H9 (cell line): ENCODE measurements around the gene SDHA. TPM values are rescaled to one million over a fixed set of nuclear protein-coding genes. Genes with fewer than 3 reads are reported as not detected.
A peak's percentile ranks its signal among the peaks of the same experiment; 100 is the strongest.

Source experiments
- DNase-seq: peaks from one replicate; pipeline ENCODE4 v3.0.0-alpha.2; 2017
- H2AFZ ChIP-seq: one replicate; pipeline ENCODE4 v1.6.1; 2013; ENCODE audit warnings: mild to moderate bottlenecking, low read length, control low read depth, moderate library complexity
- H2AK5ac ChIP-seq: 2 replicates; pipeline ENCODE4 v1.6.1; 2013; ENCODE audit warnings: low read length, control low read depth, mixed read lengths; ENCODE audit not compliant: insufficient read length
- H2BK120ac ChIP-seq: one replicate; pipeline ENCODE4 v1.6.1; 2013; ENCODE audit warnings: low read depth, mild to moderate bottlenecking, low read length, control low read depth, inconsistent platforms; ENCODE audit not compliant: poor library complexity, severe bottlenecking
- H2BK12ac ChIP-seq: 2 replicates; pipeline ENCODE4 v1.6.1; 2013; ENCODE audit warnings: low read length, control low read depth, mixed read lengths, low read depth; ENCODE audit not compliant: insufficient read length
- H2BK15ac ChIP-seq: 2 replicates; pipeline ENCODE4 v1.6.1; 2013; ENCODE audit warnings: low read depth, low read length, control low read depth
- H2BK20ac ChIP-seq: one replicate; pipeline ENCODE4 v1.6.1; 2013; ENCODE audit warnings: low read depth, mild to moderate bottlenecking, low read length, control low read depth, inconsistent platforms; ENCODE audit not compliant: poor library complexity, severe bottlenecking
- H2BK5ac ChIP-seq: 2 replicates; pipeline ENCODE4 v1.6.1; 2013; ENCODE audit warnings: low read length, control low read depth, mixed read lengths; ENCODE audit not compliant: insufficient read length
- H3K14ac ChIP-seq: 2 replicates; pipeline ENCODE4 v1.6.1; 2013; ENCODE audit warnings: low read length, control low read depth; ENCODE audit not compliant: insufficient read depth
- H3K18ac ChIP-seq: 2 replicates; pipeline ENCODE4 v1.6.1; 2013; ENCODE audit warnings: low read depth, mild to moderate bottlenecking, mixed read lengths, low read length, control low read depth; ENCODE audit not compliant: insufficient read length
- H3K23ac ChIP-seq: 2 replicates; pipeline ENCODE4 v1.6.1; 2013; ENCODE audit warnings: low read length, control low read depth, mixed read lengths, low read depth; ENCODE audit not compliant: insufficient read length
- H3K23me2 ChIP-seq: 2 replicates; pipeline ENCODE4 v1.6.1; 2013; ENCODE audit warnings: low read depth, mild to moderate bottlenecking, mixed read lengths, low read length, control low read depth; ENCODE audit not compliant: insufficient read length, poor library complexity, severe bottlenecking
- H3K27ac ChIP-seq: 2 replicates; pipeline ENCODE4 v1.5.1; 2013; ENCODE audit warnings: low read length, control low read depth, mixed read lengths, low read depth; ENCODE audit not compliant: insufficient read length
- H3K27me3 ChIP-seq: 2 replicates; pipeline ENCODE4 v1.6.1; 2013; ENCODE audit warnings: low read length, control low read depth, inconsistent platforms; ENCODE audit not compliant: insufficient read depth
- H3K4ac ChIP-seq: 2 replicates; pipeline ENCODE4 v1.6.1; 2013; ENCODE audit warnings: low read depth, mild to moderate bottlenecking, control low read depth, inconsistent platforms, low read length, moderate library complexity
- H3K4me1 ChIP-seq: 2 replicates; pipeline ENCODE4 v1.6.1; 2013; ENCODE audit warnings: low read length, control low read depth, inconsistent platforms; ENCODE audit not compliant: insufficient read depth
- H3K4me2 ChIP-seq: 2 replicates; pipeline ENCODE4 v1.6.1; 2013; ENCODE audit warnings: low read length, control low read depth, mixed read lengths; ENCODE audit not compliant: insufficient read length, insufficient read depth
- H3K56ac ChIP-seq: 2 replicates; pipeline ENCODE4 v1.6.1; 2013; ENCODE audit warnings: low read depth, mild to moderate bottlenecking, mixed read lengths, low read length, control low read depth; ENCODE audit not compliant: insufficient read length
- H3K79me1 ChIP-seq: 2 replicates; pipeline ENCODE4 v1.6.1; 2013; ENCODE audit warnings: low read depth, mild to moderate bottlenecking, moderate library complexity, low read length, control low read depth, inconsistent platforms; ENCODE audit not compliant: insufficient read depth, poor library complexity, severe bottlenecking
- H3K79me2 ChIP-seq: 2 replicates; pipeline ENCODE4 v1.6.1; 2013; ENCODE audit warnings: low read length, control low read depth, inconsistent platforms; ENCODE audit not compliant: insufficient read depth
- H3K9ac ChIP-seq: 2 replicates; pipeline ENCODE4 v1.6.1; 2013; ENCODE audit warnings: low read length, control low read depth, mixed read lengths; ENCODE audit not compliant: insufficient read length; ENCODE audit errors: extremely low read depth
- H3K9me3 ChIP-seq: one replicate; pipeline ENCODE4 v1.6.1; 2013; ENCODE audit warnings: low read depth, low read length, inconsistent platforms; ENCODE audit not compliant: control insufficient read depth
- H3T11ph ChIP-seq: one replicate; pipeline ENCODE4 v1.6.1; 2013; ENCODE audit warnings: mild to moderate bottlenecking, low read length, control low read depth, inconsistent platforms
- H4K20me1 ChIP-seq: one replicate; pipeline ENCODE4 v1.6.1; 2013; ENCODE audit not compliant: control insufficient read depth, insufficient read length, insufficient read depth
- H4K5ac ChIP-seq: 2 replicates; pipeline ENCODE4 v1.6.1; 2013; ENCODE audit warnings: low read depth, mild to moderate bottlenecking, mixed read lengths, low read length, control low read depth; ENCODE audit not compliant: insufficient read length
- H4K8ac ChIP-seq: replicated peaks from 2 replicates; pipeline ENCODE4 v1.6.1; 2013; ENCODE audit warnings: low read length, control low read depth, mixed read lengths, low read depth; ENCODE audit not compliant: insufficient read length
- H4K91ac ChIP-seq: 2 replicates; pipeline ENCODE4 v1.6.1; 2013; ENCODE audit warnings: low read depth, mild to moderate bottlenecking, moderate library complexity, mixed read lengths, low read length, control low read depth; ENCODE audit not compliant: insufficient read length
- H3K27ac Mint-ChIP-seq, 3 experiments: 2 replicates in 2 of 3; 3 replicates in 1 of 3; pipeline ENCODE4 v1.8.0; 2020 to 2021; ENCODE audit warnings: mixed read lengths in 3 of 3, mild to moderate bottlenecking in 1 of 3, moderate library complexity in 1 of 3
- H3K27me3 Mint-ChIP-seq: 2 replicates; pipeline ENCODE4 v1.8.0; 2021; ENCODE audit warnings: low read depth, mild to moderate bottlenecking, moderate library complexity, mixed read lengths
- H3K36me3 Mint-ChIP-seq, 3 experiments: 2 replicates in 2 of 3; 3 replicates in 1 of 3; pipeline ENCODE4 v1.8.0; 2020 to 2021; ENCODE audit warnings: low read depth in 3 of 3, mixed read lengths in 3 of 3; ENCODE audit not compliant: insufficient read depth in 1 of 3
- H3K4me1 Mint-ChIP-seq, 2 experiments: 2 replicates each; pipeline ENCODE4 v1.8.0; 2020; ENCODE audit warnings: mixed read lengths in 2 of 2
- H3K4me3 Mint-ChIP-seq, 2 experiments: 2 replicates in 1 of 2; 3 replicates in 1 of 2; pipeline ENCODE4 v1.8.0; 2020 to 2021; ENCODE audit warnings: mild to moderate bottlenecking in 2 of 2, mixed read lengths in 2 of 2, moderate library complexity in 1 of 2
- H3K9me3 Mint-ChIP-seq, 2 experiments: 2 replicates in 1 of 2; 3 replicates in 1 of 2; pipeline ENCODE4 v1.8.0; 2020; ENCODE audit warnings: mild to moderate bottlenecking in 2 of 2, mixed read lengths in 2 of 2, moderate library complexity in 1 of 2
- CTCF ChIP-seq: fragments of 200-600 bp; sonication (generic); conservative IDR thresholded peaks from 3 replicates; pipeline ENCODE4 v1.8.0; 2021; ENCODE audit warnings: antibody characterized with exemption, mild to moderate bottlenecking
- WGBS: extraction: QIAGEN DNeasy Blood & Tissue Kit; methylation state at CpG from one replicate; pipeline ENCODE4 v1.1.7; 2013; ENCODE audit warnings: missing lambda C conversion rate, low lambda C conversion rate, mixed read lengths; ENCODE audit not compliant: insufficient read length; ENCODE audit errors: extremely low coverage; 5-methylcytosine and 5-hydroxymethylcytosine counted together
- total RNA-seq: library from RNA; stranded (reverse); gene quantifications from 2 replicates; pipeline ENCODE4 v1.2.1, GENCODE V29; 2021

The SDHA gene
- total RNA-seq, 1 experiment from 2014 or later = 84.8 TPM

- Mint-ChIP-seq H3K4me1 (peaks cover 26 to 39% of the 10 kb centered on the region in 2 experiments), H3K27me3 (no peaks in the 10 kb centered on the region), H3K27ac (peak overlapping the region in 2 of 3 experiments; percentile 40 to 74; a peak in 2 of 7 replicates), H3K36me3 (peaks cover 2 to 24% (median 19%) of the 10 kb centered on the region in 3 experiments; a peak in 6 of 7 replicates), H3K9me3 (no peaks in the 10 kb centered on the region), H3K4me3 (no peak overlapping the region)
- Histone ChIP-seq H4K5ac (no peak overlapping the region), H3K27ac (no peak overlapping the region), H3K23me2 (no peaks in the 10 kb centered on the region), H2BK20ac (no peak overlapping the region), H3K23ac (no peak overlapping the region), H3K18ac (no peak overlapping the region), H2AK5ac (no peak overlapping the region), H4K8ac (no peak overlapping the region), H3K4ac (no peak overlapping the region), H2BK12ac (no peak overlapping the region), H2BK120ac (no peak overlapping the region), H3K4me1 (no peaks in the 10 kb centered on the region; the same call in 1 of the 2 replicates), H3K9ac (no peak overlapping the region), H3K79me2 (no peaks in the 10 kb centered on the region; the same call in 1 of the 2 replicates), H3K9me3 (no peaks in the 10 kb centered on the region), H3K79me1 (no peaks in the 10 kb centered on the region), H3K27me3 (no peaks in the 10 kb centered on the region), H4K91ac (no peak overlapping the region), H2BK5ac (no peak overlapping the region), H2BK15ac (no peak overlapping the region), H3T11ph (no peak overlapping the region), H3K56ac (no peak overlapping the region), H4K20me1 (no peaks in the 10 kb centered on the region), H3K14ac (no peak overlapping the region), H2AFZ (no peak overlapping the region), H3K4me2 (no peak overlapping the region)
- no peak for TF ChIP-seq CTCF
- DNase-seq = no peak
- no CpG with 5 or more reads among the region's 9 CpGs for WGBS
Measured at GRCh38 chr5:305050-305449, 86.9 kb downstream of the SDHA start.
